HUDEP-2 (cell line): Measurements from ENCODE around the gene EVC.
A peak's percentile ranks its signal among the peaks of the same experiment; 100 is the strongest.
"Not testable (repeated sequence)": the region's sequence is repeated elsewhere in the genome, so short reads cannot be mapped to it uniquely, and the experiment has no call there.

ENCODE experiments used
- DNase-seq, 76 experiments: peaks; one replicate each; lab custom pipeline; 2025; ENCODE audit not compliant: unreplicated experiment in 76 of 76; lab: John Stamatoyannopoulos, UW

The EVC gene

DNA sequence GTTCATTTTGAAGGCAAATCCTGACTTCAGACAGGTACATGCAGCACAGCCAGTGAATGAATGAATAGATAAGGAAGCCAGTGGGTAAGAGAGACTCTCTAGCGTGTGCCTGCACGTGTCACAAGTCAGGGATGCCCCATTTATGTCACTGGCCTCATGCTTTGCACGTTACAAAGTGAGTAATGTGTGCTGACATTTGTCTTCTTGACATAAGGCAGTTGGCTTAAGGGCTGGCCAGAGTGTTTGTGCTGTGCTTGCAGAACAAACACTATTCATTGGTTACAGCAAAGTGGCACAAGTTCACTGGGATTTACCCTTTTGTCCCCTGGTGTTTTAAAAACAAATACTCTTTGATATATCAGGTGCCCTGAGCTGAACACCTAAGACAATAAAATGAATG, 125.9 kb downstream of the EVC start:
- no peak for DNase-seq

DNA sequence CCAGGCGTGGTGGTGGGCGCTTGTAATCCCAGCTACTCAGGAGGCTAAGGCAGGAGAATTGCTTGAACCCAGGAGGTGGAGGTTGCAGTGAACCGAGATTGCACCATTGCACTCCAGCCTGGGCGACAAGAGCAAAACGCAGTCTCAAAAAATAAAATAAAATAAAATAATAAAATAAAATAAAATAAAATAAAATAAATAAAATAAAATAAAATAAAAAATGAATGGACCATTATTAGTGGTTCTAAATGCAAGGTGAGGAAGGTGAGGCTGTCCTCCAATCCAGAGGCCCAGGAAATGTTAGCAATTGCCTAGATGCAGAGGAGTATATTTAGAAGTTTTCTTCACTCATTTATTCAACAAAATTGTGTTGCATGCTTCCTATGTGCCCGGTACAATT, 126.5 kb downstream of the EVC start:
- not testable (repeated sequence) for DNase-seq

DNA sequence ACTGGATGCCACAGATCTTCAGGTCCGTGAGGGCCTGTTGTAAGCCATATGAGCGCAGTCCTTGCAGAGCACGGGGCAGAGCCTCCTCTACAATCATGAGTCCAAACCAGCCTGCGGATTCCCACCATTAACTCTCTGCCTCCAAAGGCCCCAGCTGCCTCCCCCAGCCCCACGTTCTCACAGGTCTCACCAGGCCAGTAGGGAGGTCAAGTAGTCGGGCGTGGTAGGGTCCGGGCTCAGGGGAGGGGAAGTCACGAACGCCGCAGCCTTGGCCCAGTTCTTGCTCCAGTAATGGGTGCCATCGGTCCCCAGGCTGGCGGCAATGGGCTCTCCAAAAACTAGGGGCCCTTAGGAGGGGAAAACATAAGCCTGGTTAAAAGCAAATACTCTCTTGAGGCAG, 128.3 kb downstream of the EVC start:
- no peak for DNase-seq

DNA sequence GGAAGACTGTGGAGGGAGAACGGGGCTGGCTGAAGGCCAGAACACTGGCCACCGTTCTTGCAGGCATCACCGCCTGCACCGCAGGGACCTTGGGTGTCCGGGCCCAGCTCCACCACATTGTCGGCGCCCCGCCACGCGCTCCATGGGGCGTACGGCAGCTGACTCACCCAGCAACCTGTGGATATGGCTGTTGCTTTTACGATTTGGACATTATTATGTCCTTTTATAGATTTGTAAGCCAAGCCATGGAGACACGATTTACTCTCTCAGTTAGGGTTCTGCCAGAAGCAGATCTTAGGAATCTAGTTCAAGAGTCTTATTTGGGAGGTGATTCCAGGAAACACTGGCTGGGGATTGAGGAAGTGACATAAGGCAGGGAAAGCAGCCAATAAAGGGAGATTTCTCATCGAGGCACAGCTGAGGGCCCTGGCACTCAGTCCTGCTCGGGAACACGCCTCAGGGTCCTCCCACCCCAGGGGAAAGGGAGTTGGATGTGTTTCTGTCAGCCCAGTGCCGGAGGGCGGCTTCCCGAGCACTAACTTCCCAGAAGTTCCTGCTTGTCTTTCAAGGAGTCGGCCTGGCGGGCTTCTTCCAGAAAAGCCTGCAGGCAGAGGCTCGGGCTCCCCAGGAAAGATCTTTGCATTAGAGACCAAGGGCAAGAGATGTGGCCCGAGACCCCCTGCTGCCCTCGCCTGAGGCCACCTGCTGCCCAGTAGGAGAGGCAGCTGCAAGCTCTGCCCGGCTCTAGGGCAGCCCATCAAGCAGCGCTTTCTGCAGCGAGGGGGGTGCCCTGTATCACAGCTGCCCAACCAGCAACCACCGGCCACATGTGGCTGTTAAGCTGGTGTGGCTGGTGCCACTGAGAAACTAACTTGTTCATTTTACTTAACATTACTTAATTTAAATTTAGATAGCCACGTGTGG, 129.0 kb downstream of the EVC start:
- no peak for DNase-seq

DNA sequence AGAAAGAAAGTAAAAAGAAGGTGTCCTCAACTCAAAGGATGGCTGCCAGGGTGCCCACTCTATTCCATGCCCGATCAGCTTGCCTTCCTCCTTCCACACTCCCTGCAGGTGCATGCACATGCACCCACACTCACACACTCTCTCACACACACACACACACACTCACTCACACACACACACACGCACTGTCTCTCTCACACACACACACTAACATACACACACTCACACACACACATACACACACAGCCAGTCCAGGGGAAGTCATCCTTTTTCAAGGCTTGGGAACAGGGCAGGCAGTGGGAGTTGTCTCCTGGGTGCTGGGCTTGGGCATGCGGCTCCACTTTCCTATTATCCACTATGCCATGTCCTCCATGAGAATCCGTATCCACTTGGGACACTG, 131.5 kb downstream of the EVC start:
- DNase-seq = no peak

DNA sequence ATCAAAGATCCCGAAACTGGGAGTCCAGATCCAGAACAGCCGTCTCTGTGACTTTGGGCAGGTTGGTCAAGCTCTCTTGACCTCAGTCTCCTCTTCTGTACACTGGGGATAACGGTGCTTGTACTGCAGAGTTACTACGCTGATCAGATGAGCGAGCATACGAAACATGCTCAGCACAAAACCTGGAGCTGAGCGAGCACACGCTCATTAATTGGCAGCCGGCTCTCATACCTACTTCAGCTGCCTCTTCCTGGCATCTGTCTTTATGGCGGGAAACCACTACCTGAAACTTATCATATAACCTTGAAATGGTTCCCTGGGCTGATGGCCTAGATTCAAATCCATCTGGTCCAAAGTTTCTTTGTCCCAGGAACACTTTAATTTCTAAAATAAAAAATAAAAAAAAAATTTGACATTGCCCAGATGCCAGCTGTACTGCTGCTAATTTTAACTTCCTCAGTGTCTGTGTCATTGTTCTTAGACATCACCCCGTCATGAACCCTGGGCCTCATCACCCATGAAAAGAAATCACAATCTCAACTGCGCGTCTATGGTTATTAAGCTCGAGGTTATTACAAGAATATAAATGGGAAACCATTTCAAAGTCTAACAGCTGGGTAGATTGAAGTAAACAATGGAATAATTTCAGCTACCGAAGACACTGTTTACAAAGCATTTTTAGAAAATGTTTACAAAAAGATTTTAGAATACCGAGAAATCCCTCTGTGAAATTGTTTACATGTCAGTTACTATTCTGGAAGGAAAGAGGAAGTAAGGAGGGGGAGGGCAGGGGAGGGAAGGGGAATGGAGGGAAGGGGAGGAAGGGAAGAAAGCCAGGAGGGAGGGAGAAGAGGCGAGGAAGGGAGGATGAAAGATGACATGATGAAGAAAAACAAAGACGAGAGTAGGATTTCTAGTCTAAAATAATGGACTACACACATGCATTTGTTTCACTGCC, 132.9 kb downstream of the EVC start:
- DNase-seq = no peak

DNA sequence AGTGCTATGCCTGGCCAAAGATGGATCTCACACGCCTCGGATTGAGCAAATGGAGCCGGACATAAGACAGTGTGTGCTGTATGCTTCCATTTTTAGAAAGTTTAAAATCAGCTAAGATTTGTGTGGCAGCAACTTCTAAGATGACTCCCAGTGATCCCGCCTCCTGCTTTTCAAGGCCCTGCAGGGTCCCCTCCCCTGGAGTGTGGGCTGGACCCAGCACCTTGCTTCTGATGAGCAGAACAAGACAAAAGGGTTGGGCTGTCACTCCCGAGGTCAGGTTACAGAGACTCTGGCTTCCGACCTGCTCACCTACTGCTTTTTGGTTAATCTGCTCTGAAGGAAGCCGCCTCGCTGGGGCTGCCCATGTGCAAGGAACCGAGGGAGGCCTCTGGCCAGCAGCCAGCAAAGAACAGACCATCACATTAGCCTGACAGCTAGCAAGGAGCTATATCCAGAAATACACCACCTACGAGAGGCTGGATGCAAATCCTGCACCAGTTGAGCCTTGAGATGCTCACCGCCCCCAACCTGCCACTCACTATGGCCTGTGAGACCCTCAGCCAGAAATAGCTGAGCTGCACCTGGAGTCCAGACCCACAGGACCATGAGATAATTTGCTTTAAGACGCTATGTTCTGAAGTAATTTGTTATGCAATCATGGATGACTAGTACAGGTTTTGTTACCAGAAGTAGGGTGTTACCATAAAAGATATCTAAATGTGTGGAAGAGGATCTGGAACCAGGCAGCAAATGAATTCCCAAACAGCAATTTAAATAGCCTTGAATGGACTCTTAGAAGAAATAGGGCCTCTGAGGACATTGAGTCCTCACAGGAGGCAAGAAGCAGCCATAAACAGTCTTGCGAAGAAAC, 134.3 kb downstream of the EVC start:
- no peak for DNase-seq

DNA sequence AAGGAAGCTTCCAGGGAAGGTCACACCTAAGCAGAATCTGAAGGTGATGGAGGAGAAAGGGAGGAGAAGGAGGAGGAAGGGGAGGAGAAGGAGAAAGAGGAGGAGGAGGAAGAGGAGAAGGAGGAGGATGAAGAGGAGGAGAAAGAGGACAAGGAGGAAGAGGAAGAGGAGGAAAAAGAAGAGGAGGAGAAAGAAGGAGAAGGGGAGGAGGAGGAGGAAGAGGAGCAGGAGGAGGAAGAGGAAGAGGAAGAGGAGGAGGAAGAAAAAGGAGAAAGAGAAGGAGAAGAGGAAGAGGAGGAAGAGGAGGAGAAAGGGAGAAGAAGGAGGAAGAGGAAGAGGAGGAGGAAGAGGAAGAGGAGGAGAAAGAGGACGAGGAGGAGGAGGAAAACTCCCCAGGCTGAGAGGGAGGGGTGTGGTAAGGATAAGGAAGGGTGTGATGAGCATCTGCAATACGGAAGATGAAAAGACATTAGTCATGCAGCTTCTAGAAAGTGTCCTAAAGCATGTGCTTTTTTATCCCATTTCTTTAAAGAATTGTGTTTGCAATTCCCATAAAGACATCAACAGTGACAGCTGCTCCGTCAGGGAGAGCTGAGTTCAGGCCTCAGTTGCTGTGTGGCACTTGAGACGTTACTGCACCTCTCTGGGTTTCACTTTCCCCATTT, 140.8 kb downstream of the EVC start:
- no peak for DNase-seq

DNA sequence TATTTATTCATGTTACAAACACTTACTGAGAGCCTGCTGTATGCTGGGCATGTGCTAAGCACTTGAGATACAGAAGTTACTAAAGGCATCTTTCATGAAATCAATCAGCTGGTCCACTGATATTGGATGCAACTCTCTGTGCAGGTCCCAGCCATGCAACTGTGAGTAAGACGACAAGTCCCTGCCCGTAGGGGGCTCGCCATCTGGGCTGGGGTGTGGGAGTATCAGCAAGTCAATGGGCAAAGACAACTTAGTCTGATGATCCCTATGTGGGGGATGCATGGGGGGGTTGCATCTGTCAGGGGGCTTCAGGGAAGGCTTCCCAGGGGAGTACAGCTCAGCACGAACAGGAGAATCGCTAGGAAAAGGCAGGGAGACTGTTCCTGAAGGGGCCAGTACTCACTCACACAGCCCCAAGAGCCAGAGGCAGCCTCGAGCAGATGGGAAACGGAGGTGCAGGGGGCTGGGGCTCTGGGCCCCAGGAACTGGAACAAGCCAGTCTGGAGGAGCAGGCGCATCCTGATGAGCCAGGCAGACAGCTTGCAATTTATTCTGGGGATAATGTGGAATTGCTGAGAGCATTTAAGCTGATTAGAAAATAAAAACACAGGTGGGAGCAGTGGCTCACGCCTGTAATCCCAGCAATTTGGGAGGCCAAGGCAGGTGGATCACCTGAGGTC, 141.7 kb downstream of the EVC start:
- no peak for DNase-seq

DNA sequence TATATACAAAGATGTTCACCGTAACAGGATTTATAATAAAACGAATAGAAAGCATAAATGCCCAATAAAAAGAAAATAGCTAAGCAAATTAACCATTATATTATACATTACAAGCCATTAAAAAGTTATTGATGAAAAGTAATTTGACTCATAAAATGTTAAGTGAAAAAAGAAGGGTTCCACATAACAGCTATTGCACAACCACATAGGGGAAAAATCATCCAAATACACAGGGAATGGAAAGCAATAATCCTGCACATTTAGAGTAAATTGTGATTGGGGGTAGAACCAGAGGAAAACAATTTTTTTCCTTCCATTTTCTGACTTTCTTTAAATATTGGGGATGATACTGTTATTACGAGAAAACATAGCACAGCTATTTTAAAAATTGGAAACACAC, 143.9 kb downstream of the EVC start:
- no peak for DNase-seq

DNA sequence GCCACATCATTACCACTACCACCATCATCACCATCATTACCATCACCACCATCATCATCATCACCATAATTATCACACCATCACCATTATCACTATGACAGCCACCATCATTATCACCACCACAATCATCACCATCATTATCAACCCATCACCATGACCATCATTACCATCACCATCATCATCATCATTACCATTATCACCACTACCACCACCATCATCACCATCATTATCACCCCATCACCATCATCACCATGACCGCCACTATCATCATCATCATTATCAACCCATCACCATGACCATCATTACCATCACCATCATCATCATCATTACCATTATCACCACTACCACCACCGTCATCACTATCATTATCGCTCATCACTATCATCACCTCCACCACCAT, 145.4 kb downstream of the EVC start:
- DNase-seq = not testable (repeated sequence)

DNA sequence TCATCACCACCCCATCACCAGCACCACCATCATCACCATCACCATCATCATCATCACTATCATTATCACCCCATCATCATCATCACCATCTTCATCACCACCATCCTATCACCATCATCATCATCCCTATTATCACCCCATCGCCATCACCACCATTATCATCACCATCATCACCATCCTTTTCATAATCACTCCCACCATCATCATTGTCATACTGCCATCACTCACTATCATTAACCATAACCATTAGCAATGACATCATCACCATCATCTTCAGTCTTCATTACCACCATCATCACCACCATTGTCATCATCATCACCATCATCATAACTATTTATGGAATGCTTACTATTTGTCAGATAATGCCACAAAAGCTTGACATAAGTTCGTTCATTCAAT, 146.2 kb downstream of the EVC start:
- no peak for DNase-seq

DNA sequence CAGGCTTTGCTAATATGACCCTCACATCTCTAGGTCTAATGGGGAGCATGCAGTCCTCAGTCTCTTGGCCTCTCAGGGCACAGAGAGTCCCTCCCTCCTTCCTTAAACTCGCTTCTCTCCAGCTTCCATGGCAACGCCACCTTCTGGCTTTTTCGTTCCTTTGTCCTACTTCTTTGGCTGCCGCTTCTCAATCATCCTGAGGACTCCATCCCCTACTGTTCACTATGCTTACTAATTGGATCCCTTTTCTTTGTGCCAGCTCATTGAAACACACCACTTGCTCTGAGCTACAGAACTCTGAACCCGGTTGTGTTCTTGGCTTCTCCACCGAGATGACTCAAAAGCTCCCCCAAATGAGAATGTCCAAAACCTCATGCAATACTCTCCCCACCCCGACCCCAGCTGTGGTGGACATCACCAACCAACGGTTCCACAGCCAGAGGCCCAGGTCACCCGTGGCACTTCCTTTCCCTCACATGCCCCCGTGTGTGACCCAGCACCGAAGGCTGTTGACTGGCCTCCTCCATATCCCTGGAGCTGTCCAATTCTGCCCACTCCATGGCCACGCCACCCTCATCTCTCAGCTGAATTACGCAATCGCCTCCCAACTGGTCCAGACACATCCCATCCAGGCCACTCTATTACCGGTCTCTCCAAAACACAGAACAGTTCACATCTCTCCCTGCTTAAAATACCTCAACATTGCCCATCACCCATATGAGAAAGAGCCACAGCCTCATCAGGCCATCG, 147.2 kb downstream of the EVC start:
- no peak for DNase-seq

DNA sequence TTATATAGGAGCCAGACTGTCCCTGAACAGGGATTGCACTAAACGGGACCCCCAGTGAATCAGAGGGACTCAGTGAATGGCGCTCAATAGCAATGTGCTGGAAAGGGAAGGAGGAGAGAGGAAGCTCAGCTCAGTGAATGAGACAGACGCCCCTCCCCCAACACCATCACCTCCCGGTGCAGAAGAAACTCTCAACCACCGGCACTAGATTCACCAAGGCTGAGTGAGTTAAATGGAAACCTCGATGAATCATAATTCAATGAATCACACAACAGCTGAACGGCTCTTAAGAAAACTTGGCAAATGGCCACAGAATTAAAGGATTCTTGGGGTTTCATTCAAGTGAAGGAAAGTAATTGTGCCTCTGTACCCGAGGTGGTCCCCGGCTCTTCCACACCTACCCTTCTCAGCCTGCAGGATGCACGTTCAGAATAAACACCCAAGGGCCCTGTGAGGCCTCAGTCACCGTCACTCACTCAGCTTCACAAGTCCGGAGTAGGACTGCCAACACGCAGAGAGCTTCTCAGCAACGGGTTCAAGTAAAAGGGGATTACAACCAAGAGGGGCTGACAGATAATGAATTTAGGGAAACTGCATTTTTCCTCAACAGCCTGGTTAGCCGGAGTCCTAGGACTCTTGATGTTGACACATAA, 152.6 kb downstream of the EVC start:
- peak in 3 of 76 experiments; percentile 10 to 20 (median 19) for DNase-seq
